ENCODE results near the gene CD164L2. TPM values are rescaled to one million over a fixed set of nuclear protein-coding genes. Genes with fewer than 3 reads are reported as not detected.

CD164L2 gene
- total and polyA plus RNA-seq, 2 donors (not counting 1 experiment from before 2014, with no cell fraction given): not detected

DNA sequence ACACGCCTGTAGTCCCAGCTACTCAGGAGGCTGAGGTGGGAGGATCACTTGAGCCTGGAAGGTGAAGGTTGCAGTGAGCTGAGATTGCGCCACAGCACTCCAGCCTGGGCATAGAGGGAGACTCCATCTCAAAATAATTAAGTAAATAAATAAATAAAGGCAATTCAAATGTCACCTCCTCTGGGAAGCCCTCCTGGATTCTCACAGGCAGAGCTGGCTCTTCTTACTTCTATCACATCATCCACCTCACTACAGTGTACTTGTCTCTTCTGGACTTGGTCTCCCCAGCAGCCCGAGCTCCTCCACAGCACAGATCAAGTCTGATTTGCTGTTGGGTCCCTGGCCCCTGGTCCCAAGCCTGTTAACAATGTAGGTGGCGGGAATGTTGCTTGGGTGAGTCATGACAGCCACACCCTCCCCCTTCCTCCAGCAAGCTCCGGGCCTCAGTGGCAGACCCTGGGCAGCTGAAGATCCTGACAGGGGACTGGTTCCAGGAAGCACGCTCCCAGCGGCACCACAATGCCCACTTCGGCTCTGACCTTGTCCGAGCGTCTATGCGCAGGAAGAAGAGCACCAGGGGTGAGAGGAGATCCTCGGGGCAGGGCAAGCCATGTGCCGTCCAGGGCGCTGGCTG lies 36.0 kb downstream of the CD164L2 start:
- no peak overlapping the region for H2AFZ ChIP-seq (ENCODE audit: insufficient read depth, low read depth, low read length, poor library complexity, severe bottlenecking)
- intact Hi-C loops (cut with micrococcal nuclease): no loop called here
- no peak overlapping the region for H3K4me2 ChIP-seq (replicated peaks; ENCODE audit: low read depth, low read length, poor library complexity, severe bottlenecking)
- ChIA-PET CTCF (interaction anchor here (0.7 to 12.7 kb wide), 5 partner anchors 11 to 46 kb away, joined by 3 to 132 read pairs (median 4); partner anchors contain the start of gene MAP3K6), POLR2A (interaction anchor here (0.6 kb wide), 1 partner anchor 75 kb away, joined by 4 read pairs; no protein-coding TSS in a partner anchor)
- ATAC-seq (ENCODE audit: low read depth): no peak
- no peaks in the 10 kb centered on the region for H3K27me3 ChIP-seq (replicated peaks in 1 of 4; ENCODE audit: control extremely low read depth in 1 of 4, control insufficient read depth in 3 of 4, insufficient read depth in 4 of 4, low read length in 3 of 4)
- no peak overlapping the region for H3K27ac ChIP-seq (ENCODE audit: low read length in 2 of 2)
- DNase-seq: no peak
- H3K9me3 Mint-ChIP-seq (ENCODE audit: insufficient read depth): no peaks in the 10 kb centered on the region
- peaks cover 42% of the 10 kb centered on the region for H3K4me1 Mint-ChIP-seq
- H3K36me3 ChIP-seq (replicated peaks in 1 of 2; ENCODE audit: control extremely low read depth in 1 of 2, control insufficient read depth in 1 of 2, extremely low read depth in 1 of 2, insufficient read depth in 2 of 2, low read length in 1 of 2): peaks cover 0 to 56% of the 10 kb centered on the region in 2 experiments
- peak overlapping the region; percentile 7 for H3K27ac Mint-ChIP-seq
- peaks cover 17 to 32% of the 10 kb centered on the region in 2 donors for H3K4me1 ChIP-seq (ENCODE audit: control insufficient read depth in 2 of 2, insufficient read depth in 2 of 2, low read length in 2 of 2)
- no peak overlapping the region for H3K4me3 Mint-ChIP-seq
- no peaks in the 10 kb centered on the region for H3K9me3 ChIP-seq (ENCODE audit: control extremely low read depth in 1 of 3, control insufficient read depth in 2 of 3, insufficient read depth in 1 of 3, low read length in 2 of 3)
- H4K20me1 ChIP-seq (ENCODE audit: control insufficient read depth, insufficient read depth, low read length, poor library complexity, severe bottlenecking): peaks cover 12% of the 10 kb centered on the region
- no peak overlapping the region for H3K4me3 ChIP-seq (ENCODE audit: control extremely low read depth in 1 of 5, extremely low read depth in 1 of 5, insufficient read depth in 1 of 5, low read depth in 2 of 5, low read length in 4 of 5)
- no peaks in the 10 kb centered on the region for H3K27me3 Mint-ChIP-seq
- WGBS (ENCODE audit: insufficient coverage): 97% methylated on average over 9 of the region's 14 CpGs
- no peak overlapping the region for H3K9ac ChIP-seq (ENCODE audit: low read length)
- H3K79me2 ChIP-seq (ENCODE audit: control insufficient read depth, insufficient read depth, low read length): peaks cover 63% of the 10 kb centered on the region
- TF ChIP-seq, protein P1, sequence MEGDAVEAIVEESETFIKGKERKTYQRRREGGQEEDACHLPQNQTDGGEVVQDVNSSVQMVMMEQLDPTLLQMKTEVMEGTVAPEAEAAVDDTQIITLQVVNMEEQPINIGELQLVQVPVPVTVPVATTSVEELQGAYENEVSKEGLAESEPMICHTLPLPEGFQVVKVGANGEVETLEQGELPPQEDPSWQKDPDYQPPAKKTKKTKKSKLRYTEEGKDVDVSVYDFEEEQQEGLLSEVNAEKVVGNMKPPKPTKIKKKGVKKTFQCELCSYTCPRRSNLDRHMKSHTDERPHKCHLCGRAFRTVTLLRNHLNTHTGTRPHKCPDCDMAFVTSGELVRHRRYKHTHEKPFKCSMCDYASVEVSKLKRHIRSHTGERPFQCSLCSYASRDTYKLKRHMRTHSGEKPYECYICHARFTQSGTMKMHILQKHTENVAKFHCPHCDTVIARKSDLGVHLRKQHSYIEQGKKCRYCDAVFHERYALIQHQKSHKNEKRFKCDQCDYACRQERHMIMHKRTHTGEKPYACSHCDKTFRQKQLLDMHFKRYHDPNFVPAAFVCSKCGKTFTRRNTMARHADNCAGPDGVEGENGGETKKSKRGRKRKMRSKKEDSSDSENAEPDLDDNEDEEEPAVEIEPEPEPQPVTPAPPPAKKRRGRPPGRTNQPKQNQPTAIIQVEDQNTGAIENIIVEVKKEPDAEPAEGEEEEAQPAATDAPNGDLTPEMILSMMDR (IDR thresholded peaks at IDR 0.05): no peak
- no peak for TF ChIP-seq EZH2 (IDR thresholded peaks at IDR 0.05; ENCODE audit: borderline replicate concordance, insufficient read depth, low read depth, low read length, poor library complexity, severe bottlenecking)

DNA sequence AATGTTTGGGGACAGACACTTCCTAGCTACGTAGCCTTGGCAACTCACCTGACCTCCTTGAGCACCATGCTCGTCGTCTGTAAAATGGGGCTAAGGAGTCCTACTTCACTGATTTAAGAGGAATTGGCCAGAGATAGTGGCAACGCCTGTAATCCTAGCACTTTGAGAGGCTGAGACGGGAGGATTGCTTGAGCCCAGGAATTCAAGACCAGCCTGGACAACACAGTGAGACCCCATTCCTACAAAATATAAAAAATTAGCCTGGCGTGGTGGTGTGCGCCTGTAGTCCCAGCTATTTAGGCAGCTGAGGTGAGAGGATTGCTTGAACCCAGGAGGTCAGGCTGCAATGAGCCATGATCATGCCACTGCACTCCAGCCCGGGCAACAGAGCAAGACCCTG lies 36.8 kb downstream of the CD164L2 start:
- intact Hi-C loops (cut with micrococcal nuclease): no loop called here
- no peak for ATAC-seq (ENCODE audit: low read depth)
- CTCF ChIA-PET: interaction anchor here (0.6 to 12.7 kb wide), 8 partner anchors 12 to 218 kb away, joined by 3 to 132 read pairs (median 4); partner anchors contain the start of gene MAP3K6
- H3K27ac ChIP-seq (ENCODE audit: low read length in 2 of 2): no peak overlapping the region
- POLR2A ChIA-PET: no interaction called here
- no peak overlapping the region for H3K4me2 ChIP-seq (replicated peaks; ENCODE audit: low read depth, low read length, poor library complexity, severe bottlenecking)
- no peak overlapping the region for H3K4me3 ChIP-seq (ENCODE audit: control extremely low read depth in 1 of 5, extremely low read depth in 1 of 5, insufficient read depth in 1 of 5, low read depth in 2 of 5, low read length in 4 of 5)
- Mint-ChIP-seq H3K27ac (peak overlapping the region; percentile 35), H3K9me3 (ENCODE audit: insufficient read depth) (no peaks in the 10 kb centered on the region), H3K27me3 (no peaks in the 10 kb centered on the region), H3K4me1 (peaks cover 47% of the 10 kb centered on the region), H3K4me3 (peak overlapping the region; percentile 33)
- H4K20me1 ChIP-seq (ENCODE audit: control insufficient read depth, insufficient read depth, low read length, poor library complexity, severe bottlenecking): peaks cover 12% of the 10 kb centered on the region
- no peak overlapping the region for H3K9ac ChIP-seq (ENCODE audit: low read length)
- peaks cover 63% of the 10 kb centered on the region for H3K79me2 ChIP-seq (ENCODE audit: control insufficient read depth, insufficient read depth, low read length)
- TF ChIP-seq EZH2 (IDR thresholded peaks at IDR 0.05; ENCODE audit: borderline replicate concordance, insufficient read depth, low read depth, low read length, poor library complexity, severe bottlenecking): no peak
- TF ChIP-seq, protein P1 (IDR thresholded peaks at IDR 0.05): no peak
- H3K4me1 ChIP-seq (ENCODE audit: control insufficient read depth in 2 of 2, insufficient read depth in 2 of 2, low read length in 2 of 2): peaks cover 19 to 40% of the 10 kb centered on the region in 2 donors
- H3K27me3 ChIP-seq (replicated peaks in 1 of 4; ENCODE audit: control extremely low read depth in 1 of 4, control insufficient read depth in 3 of 4, insufficient read depth in 4 of 4, low read length in 3 of 4): no peaks in the 10 kb centered on the region
- peaks cover 0 to 52% of the 10 kb centered on the region in 2 experiments for H3K36me3 ChIP-seq (replicated peaks in 1 of 2; ENCODE audit: control extremely low read depth in 1 of 2, control insufficient read depth in 1 of 2, extremely low read depth in 1 of 2, insufficient read depth in 2 of 2, low read length in 1 of 2)
- no peaks in the 10 kb centered on the region for H3K9me3 ChIP-seq (ENCODE audit: control extremely low read depth in 1 of 3, control insufficient read depth in 2 of 3, insufficient read depth in 1 of 3, low read length in 2 of 3)
- DNase-seq: no peak
- H2AFZ ChIP-seq (ENCODE audit: insufficient read depth, low read depth, low read length, poor library complexity, severe bottlenecking): no peak overlapping the region
- 95% methylated on average over 4 of the region's 8 CpGs for WGBS (ENCODE audit: insufficient coverage)
